Measurements from ENCODE around the gene MEX3D.
A peak's percentile ranks its signal among the peaks of the same experiment; 100 is the strongest.
"Not testable (repeated sequence)": the region's sequence is repeated elsewhere in the genome, so short reads cannot be mapped to it uniquely, and the experiment has no call there.

MEX3D gene

GRCh38 chr19:1533510-1534150 lies 34.5 kb downstream of the MEX3D start:
- DNase-seq: no peak

GRCh38 chr19:1532003-1532402 lies 36.1 kb downstream of the MEX3D start:
- no peak for DNase-seq

GRCh38 chr19:1531587-1531986 lies 36.5 kb downstream of the MEX3D start:
- DNase-seq: no peak

- DNase-seq: not testable (repeated sequence)
Measured at GRCh38 chr19:1530856-1531255, 37.3 kb downstream of the MEX3D start.

- no peak for DNase-seq
Measured at GRCh38 chr19:1529430-1529816, 38.7 kb downstream of the MEX3D start.

GRCh38 chr19:1528596-1529429 lies 39.3 kb downstream of the MEX3D start:
- DNase-seq: no peak

GRCh38 chr19:1527650-1528309 lies 40.3 kb downstream of the MEX3D start:
- no peak for DNase-seq

- no peak for DNase-seq
Measured at GRCh38 chr19:1526979-1527649, 41.0 kb downstream of the MEX3D start.

GRCh38 chr19:1526066-1526778 lies 41.9 kb downstream of the MEX3D start:
- no peak for DNase-seq

- DNase-seq: no peak
Measured at GRCh38 chr19:1525343-1525742, 42.8 kb downstream of the MEX3D start.

- DNase-seq: no peak
Measured at GRCh38 chr19:1524972-1525325, 43.2 kb downstream of the MEX3D start.

- DNase-seq: no peak
Measured at GRCh38 chr19:1524287-1524971, 43.7 kb downstream of the MEX3D start.

- no peak for DNase-seq
Measured at GRCh38 chr19:1523412-1524286, 44.5 kb downstream of the MEX3D start, which contains the start of gene PLK5. Gene PLK5, plus strand, starts transcription at chr19:1524077. Its CDS starts 2,920 bp downstream, at chr19:1526997.

GRCh38 chr19:1522838-1523237 lies 45.3 kb downstream of the MEX3D start:
- DNase-seq: no peak

- no peak for DNase-seq
Measured at GRCh38 chr19:1522061-1522460, 46.1 kb downstream of the MEX3D start.

- peak; percentile 27 to 47 for DNase-seq
Measured at GRCh38 chr19:1521636-1522035, 46.5 kb downstream of the MEX3D start.

GRCh38 chr19:1520203-1520780 lies 47.8 kb downstream of the MEX3D start:
- DNase-seq: no peak

GRCh38 chr19:1519802-1520201 lies 48.3 kb downstream of the MEX3D start:
- DNase-seq: not testable (repeated sequence)

- no peak for DNase-seq
Measured at GRCh38 chr19:1518471-1518870, 49.7 kb downstream of the MEX3D start.

- no peak for DNase-seq
Measured at GRCh38 chr19:1516395-1516753, 51.8 kb downstream of the MEX3D start.

Measured in hippocampal formation (tissue), 2 donors.